ENCODE data around the gene SNX8.

DNA sequence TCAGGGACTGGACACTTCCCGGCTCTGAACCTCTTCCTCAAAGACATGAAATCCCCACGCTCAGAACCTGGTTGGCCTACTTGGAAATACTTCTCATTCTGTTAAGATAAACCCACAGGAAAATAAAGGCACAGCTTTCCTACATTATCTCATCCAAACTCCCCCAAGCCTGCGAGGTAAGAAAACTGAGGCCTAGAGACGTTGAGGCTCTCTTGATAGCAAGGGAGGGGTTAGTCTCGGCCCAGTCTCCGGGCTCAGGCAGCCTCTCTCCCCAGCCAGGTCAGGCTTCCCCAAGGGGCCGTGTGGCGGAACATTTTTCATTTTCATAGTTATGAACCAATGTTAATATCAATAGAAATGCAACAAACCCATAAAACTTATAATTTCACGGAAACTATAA is 35.8 kb upstream of the SNX8 start:
- TF ChIP-seq YY1 (IDR thresholded peaks at IDR 0.05; ENCODE audit: insufficient read depth, insufficient read length) = no peak
- no peak for TF ChIP-seq ZNF274 (IDR thresholded peaks at IDR 0.05; ENCODE audit: low read depth, low read length)
- TF ChIP-seq SUZ12 (IDR thresholded peaks at IDR 0.05; ENCODE audit: extremely low read depth, insufficient read depth, insufficient read length) = no peak

Measured in NT2/D1 (cell line).